Left cardiac atrium (tissue), 4 donors: ENCODE data around the gene LYRM4. TPM values are rescaled to one million over a fixed set of nuclear protein-coding genes. Genes with fewer than 3 reads are reported as not detected.

ENCODE experiments used
- ATAC-seq, 2 donors: fragments of 200-7000 bp; cut with Tn5 transposase; one replicate each; pipeline ENCODE4 v1.9.1; 2020; ENCODE audit warnings: mild to moderate bottlenecking in 2 of 2, moderate library complexity in 2 of 2
- DNase-seq: peaks from one replicate; pipeline ENCODE4 v3.0.0-alpha.2; 2020
- intact Hi-C, 2 donors: fragments of 100-400 bp; cut with DNase I; formaldehyde crosslinking; loops; one replicate each; pipeline versions ENCODE4 v1.14.1 to v1.15.1; 2022 to 2023
- total RNA-seq, 2 donors: library from RNA; stranded (reverse); fragmentation: NEBNext Ultra II Directional; extraction: Animal tissue kit (Norgen Biotek cat#: 25700); gene quantifications; one replicate each; pipeline ENCODE4 v1.2.1, GENCODE V29; 2021
- donor health status: DM: no; HTN: yes; CAD: no.
- donor health status: DM: no; HTN: yes; CAD: no; lungs with severe emphysema.
- donor health status: DM: yes; HTN: yes; CAD: no.
- donor health status: Dilated cardiomyopathy.

Gene LYRM4
- total RNA-seq, 2 donors from 2014 or later: 19.2 to 21.7 TPM

DNA sequence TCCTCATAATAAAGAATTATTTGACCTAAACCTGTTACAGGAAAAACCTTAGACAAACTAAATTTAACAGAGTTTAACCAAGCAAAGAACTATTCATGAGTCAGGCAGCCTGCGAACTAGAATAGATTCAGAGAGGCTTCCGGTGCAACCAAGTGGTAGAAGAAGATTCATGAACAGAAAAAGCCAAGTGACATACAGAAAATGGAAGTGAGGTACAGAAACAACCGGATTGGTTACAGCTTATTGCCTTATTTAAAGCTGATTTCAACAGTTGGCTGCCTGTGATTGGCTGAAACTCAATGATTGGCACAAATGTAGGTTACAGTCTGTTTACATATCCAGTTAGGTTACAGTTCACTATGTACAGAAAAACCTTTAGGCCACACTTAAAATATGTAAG lies 165.5 kb downstream of the LYRM4 start:
- intact Hi-C loops: no loop called here
- DNase-seq (no peak), ATAC-seq (no peak)

DNA sequence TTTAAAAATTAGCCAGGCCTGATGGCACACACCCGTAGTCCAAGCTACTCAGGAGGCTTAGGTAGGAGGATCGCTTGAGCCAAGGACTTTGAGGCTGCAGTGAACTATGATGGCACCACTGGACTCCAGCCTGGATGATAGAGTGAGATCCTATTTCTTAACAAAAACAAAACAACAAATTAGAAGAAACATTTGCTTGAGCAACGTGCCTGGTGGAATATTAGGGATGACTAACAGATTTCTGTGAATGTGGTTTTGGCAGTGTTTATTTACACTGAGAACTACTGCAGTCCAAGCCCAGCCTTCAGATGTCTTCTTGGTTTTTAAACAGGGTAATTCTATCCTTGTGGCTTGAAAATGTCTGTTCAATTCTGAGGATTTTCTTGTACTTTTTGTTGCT lies 166.4 kb downstream of the LYRM4 start:
- intact Hi-C loops: no loop called here
- DNase-seq: no peak
- ATAC-seq: peak in 1 of 2 donors; percentile 12

GRCh38 chr6:5093231-5094015 lies 167.3 kb downstream of the LYRM4 start:
- ATAC-seq (peak; percentile 65 to 75), DNase-seq (no peak)
- intact Hi-C loops: no loop called here

GRCh38 chr6:5091210-5092069 lies 169.3 kb downstream of the LYRM4 start:
- intact Hi-C loops: no loop called here
- DNase-seq: no peak
- no peak for ATAC-seq

DNA sequence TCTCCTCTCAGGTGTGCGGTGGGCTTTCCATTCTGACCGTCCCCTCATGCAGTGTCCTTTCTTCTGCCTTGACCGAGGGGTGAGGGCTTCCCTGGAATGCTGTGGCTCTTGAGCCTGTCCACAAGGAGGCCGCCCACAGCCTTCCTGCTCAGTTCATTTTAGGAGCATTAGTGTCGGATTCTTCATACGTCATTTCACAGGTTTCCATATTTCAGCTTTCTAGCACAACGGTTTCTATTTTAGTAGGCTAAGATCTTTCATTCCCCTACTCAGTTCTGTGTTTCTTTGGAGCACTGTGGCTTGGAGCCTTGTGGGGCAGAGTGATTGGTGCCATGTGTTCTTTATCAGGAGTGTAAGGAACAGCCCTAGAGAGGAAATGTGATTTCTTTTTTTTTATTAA lies 170.1 kb downstream of the LYRM4 start:
- intact Hi-C loops: no loop called here
- ATAC-seq (no peak), DNase-seq (no peak)

DNA sequence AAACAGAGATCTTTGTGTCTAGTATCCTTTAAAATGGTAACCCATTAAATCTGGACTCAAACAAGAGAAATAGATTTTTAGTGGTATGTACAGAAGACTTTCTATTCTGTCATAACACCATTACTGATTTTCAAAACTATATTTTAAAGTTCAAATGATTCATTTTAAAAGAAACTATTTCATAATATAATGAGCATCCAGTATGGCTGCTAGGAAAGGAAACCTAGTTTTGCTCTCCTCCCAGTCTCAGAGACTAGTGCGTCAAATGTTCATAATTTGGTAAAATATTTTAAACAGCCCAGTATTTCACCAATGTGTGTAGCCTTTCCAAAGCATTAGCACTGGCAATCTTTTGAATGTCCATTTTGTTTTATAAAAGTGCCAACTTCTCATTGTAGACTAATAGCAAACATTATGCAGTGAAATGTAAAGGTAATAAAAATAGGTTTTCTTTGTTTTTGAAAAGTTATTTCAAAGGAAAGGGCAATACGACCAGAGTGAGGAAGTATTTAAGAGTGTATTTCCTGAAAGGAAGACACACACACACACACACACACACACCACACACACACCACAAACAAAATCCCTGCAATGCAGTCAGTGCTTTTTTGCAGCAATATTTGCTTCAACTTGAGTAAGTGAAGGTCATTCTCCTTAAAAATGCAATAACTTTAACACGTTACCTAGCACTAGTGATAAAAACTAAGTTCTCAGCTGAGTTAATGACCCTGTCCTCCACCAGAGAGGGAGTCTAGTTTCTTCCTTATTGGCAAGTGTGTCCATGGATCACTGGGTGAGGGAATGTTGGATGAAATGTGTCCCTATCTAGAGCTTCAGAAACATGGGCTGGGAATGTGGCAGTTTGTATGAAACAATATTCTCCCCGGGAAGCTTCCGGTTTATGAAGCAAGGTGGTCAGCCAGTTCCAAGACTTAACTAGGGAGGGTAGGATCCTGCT lies 171.0 kb downstream of the LYRM4 start:
- DNase-seq (no peak), ATAC-seq (no peak)
- intact Hi-C loops: no loop called here

DNA sequence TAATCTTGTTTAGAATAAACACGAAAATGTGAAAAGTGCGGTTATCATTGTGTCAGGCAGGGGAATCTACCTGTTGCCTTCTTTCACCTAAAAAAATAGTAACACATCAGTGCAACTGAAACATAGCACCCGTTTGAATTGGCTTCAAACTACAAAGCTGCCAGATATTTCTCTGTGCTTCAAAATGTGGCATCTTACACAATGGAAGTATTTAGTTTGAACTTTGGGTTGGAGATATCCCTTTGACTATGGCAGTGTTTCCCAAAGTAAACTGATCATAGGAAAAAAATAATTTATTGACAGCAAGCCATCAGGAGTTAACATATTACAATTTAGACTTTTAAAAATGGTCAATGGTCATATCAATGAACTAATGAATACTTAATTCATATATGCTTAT lies 172.0 kb downstream of the LYRM4 start:
- ATAC-seq: no peak
- no peak for DNase-seq
- intact Hi-C loops: no loop called here

DNA sequence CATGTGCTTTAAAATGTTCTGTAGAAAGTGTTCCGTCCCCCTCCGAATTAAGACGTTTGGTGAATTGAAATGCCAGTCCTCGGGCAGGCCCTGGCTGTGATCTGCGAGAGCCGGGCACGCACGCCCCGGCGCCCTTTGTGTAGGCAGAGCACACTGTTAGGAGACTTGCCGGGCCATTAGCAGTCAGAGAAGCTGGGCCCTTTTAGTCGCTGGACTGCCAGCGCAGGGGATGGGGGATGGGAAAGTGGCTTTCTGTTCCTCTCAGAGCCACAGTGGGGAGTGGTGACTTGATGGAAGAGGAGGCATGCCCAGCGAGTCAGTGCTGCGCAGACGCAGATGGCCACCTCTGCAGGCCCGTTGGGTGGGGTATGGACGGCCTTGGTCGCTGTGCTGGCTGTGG lies 173.4 kb downstream of the LYRM4 start:
- intact Hi-C loops: no loop called here
- ATAC-seq (no peak), DNase-seq (peak; percentile 56)

GRCh38 chr6:5086294-5086890 lies 174.4 kb downstream of the LYRM4 start:
- ATAC-seq: no peak
- intact Hi-C loops: no loop called here

GRCh38 chr6:5085648-5086293 lies 175.0 kb downstream of the LYRM4 start:
- intact Hi-C loops: no loop called here
- peak; percentile 31 to 50 for ATAC-seq
- peak; percentile 54 for DNase-seq

More at GRCh38 chr6:5086294-5086890, 174.4 kb downstream of the LYRM4 start:
- DNase-seq: no peak

GRCh38 chr6:5084781-5085647 lies 175.7 kb downstream of the LYRM4 start, which contains the start of gene PPP1R3G:
TSS of gene PPP1R3G (plus strand) at chr6:5085341. CDS start at chr6:5085486, 145 bp downstream.
- peak; percentile 71 to 77 for ATAC-seq
- intact Hi-C loops: no loop called here
- DNase-seq: peak; percentile 63

GRCh38 chr6:5084360-5084780 lies 176.4 kb downstream of the LYRM4 start:
- intact Hi-C loops: no loop called here
- DNase-seq: peak; percentile 64

DNA sequence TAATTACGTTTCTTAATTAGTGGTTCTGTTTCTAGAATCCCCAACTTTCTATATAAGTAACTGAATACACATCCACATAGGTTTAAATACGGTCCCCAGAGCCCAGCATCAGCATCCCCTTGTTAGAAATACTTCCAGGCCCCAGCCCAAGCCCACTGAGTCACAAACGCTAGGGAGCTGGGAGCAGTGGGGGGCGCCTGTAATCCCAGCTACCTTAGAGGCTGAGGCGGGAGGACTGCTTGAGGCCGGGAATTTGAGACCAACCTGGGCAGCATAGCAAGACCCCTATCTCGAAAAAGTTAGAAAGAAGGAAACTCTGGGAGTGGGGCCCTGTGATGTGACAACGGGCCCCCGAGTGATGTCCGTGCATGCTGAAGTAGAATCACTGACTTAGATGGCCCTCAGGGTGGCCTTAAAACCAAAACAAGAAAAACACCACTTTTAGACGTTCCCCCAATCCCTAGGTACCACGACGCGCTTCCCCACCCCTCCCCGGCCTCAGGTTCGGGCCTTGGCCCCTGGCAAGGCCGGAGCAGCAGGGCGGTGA lies 176.9 kb downstream of the LYRM4 start:
- ATAC-seq (no peak), DNase-seq (no peak)
- intact Hi-C loops: no loop called here

More at GRCh38 chr6:5084360-5084780, 176.4 kb downstream of the LYRM4 start:
- peak; percentile 85 to 89 for ATAC-seq

DNA sequence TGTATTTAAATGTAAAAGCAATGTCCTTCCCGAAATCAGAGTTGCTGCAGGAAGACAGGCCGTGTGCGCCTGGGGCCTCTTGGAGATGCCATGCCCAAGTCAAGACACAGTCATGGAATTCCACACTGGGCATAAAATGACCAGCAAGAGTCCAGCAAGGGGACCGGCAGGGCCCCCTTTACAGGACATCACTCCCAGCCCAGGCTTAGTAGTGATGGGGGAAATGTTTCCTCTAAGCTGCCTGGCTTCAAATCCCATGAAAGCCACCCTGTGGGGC lies 177.5 kb downstream of the LYRM4 start:
- DNase-seq: no peak
- intact Hi-C loops: no loop called here
- ATAC-seq: no peak

DNA sequence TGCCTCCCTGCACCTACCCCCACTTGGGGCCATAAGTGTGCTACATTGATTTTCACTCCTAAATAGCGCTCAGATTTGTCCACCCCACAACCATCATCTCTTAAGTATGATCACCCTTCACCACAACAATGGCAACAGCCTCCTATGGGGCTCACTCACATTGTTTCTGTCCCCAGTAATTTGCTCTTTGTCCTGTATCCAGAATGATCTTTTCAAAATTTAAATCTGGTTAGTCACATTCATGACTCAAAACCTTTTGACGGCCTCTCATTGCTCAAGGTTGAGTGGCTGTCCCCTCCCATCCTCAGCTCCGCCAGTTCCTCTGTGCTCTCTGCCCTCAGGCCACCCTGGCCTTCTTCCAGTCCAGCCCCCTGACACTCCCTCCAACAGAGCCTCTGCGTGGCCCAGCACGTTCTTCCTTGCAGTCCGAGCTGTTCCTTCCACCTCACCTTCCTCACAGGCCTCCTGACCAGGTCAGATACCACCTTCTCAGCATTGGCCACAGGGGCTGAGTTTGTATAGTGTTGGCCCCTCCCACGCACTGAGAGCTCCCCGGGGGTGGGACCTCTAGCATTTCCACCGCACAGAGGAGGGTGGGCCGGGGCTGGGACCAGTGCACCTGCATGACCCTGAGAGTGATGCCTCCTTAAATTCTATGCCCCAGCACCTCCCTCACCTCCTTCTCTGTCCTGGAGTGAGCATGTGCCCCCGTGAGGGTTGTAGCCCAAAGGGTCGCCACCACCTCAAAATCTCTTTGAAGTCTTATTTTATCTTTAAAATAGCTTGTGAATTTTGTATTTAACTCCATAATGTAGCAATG lies 178.1 kb downstream of the LYRM4 start:
- ATAC-seq (no peak), DNase-seq (no peak)
- intact Hi-C loops: no loop called here

GRCh38 chr6:5081955-5082354 lies 178.8 kb downstream of the LYRM4 start:
- intact Hi-C loops: no loop called here
- DNase-seq: no peak
- ATAC-seq: no peak
